Activated CD4-positive, alpha-beta T cell treated with anti-CD3 and anti-CD28 coated beads, Interleukin-2, amount 50 U/mL, for 16 hours (primary cell): ENCODE measurements around the gene ZFHX2.
"Not testable (repeated sequence)": the region's sequence is repeated elsewhere in the genome, so short reads cannot be mapped to it uniquely, and the experiment has no call there.

Source experiments
- DNase-seq: peaks from one replicate; pipeline ENCODE4 v3.0.0-alpha.2; 2020

The ZFHX2 gene

GRCh38 chr14:23551266-23552028, at the start of gene ZFHX2:
TSS of gene ZFHX2 (minus strand) at chr14:23551765. CDS start at chr14:23535325, 16,440 bp downstream.
- peak; percentile 85 for DNase-seq

- no peak for DNase-seq
These were observed 49.2 kb upstream of the ZFHX2 start for GRCh38 chr14:23600806-23601205.

DNA sequence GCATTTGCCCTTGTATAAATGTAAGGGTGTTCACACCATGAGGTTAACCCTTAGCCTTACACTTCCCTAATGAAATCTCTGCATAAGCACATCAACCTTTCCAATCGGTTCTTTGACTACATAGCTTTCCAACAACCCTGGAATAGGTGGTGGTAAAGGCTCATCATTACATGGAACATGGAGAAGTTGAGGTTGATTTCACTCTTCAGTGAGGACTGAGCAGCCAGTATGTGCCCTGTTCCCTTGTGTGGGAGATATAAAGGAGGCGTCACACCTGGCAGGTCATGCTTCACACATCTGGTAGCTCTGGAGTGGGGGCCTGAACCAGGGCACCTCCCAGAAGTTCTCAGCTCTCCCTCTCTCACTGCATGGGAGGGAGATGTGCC, 48.8 kb upstream of the ZFHX2 start:
- no peak for DNase-seq

DNA sequence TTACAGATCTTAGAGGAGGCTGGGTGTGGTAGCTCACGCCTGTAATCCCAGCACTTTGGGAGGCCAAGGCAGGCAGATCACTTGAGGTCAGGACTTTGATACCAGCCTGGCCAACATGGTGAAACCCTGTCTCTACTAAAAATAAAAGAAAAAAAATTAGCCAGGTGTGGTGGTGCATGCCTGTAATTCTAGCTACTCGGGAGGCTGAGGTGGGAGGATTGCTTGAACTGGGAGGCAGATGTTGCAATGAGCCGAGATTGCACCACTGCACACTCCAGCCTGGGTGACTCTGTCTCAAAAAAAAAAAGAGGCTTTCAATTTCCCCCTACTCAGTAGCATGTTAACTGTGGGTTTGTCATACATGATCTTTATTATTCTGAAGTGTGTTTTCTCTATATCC, 42.6 kb upstream of the ZFHX2 start:
- DNase-seq = not testable (repeated sequence)

- no peak for DNase-seq
These were observed 38.6 kb upstream of the ZFHX2 start for GRCh38 chr14:23590198-23590597.

GRCh38 chr14:23589606-23590005, 38.0 kb upstream of the ZFHX2 start:
- DNase-seq = no peak

DNA sequence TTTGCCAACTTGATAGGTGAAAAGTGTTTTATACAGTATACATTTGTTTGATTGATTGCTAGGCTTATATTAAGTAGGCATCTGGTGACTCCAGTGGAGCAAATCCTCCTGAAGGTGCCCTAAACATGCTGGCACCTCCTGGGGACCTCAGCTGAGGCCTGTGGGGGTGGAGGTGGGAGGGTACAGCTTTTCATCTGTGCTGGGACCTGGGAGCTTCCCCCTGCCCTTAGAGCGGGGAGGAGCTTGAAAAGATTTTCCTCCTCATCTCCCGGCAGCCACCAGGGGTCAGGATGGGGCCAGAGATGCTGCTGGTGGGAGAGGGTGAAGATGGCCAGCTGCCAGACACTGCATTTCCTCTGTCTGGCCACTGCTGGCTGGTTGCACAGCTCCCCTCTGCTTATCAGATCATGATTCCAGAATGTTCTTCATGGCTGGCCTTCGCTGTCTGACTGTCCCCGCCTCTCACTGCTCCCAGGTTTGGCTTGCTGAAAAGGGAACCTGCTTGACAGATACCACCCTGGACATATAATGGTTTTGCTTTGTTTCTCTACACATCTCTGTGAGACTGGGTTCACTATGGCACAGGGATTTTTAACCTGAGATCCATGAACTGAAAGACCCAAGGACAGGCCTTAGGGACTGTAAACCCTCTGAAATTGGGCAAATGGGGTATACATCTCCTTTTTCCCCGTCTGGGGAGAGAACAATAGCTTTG, 37.5 kb upstream of the ZFHX2 start:
- peak; percentile 77 for DNase-seq

DNA sequence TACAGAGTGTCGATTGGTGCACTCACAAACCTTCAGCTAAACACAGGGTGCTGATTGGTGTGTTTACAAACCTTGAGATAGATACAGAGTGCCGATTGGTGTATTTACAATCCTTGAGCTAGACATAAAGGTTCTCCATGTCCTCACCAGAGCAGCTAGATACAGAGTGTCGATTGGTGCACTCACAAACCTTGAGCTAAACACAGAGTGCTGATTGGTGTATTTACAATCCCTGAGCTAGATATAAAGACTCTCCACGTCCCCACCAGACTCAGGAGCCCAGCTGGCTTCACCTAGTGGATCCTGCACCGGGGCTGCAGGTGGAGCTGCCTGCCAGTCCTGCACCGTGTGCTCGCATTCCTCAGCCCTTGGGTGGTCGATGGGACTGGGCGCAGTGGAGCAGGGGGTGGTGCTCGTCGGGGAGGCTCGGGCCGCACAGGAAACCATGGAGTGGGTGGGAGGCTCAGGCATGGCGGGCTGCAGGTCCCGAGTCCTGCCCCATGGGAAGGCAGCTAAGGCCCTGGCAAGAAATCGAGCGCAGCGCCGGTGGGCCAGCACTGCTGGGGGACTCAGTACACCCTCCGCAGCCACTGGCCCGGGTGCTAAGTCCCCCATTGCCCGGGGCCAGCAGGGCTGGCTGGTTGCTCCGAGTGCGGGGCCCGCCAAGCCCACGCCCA, 33.1 kb upstream of the ZFHX2 start:
- not testable (repeated sequence) for DNase-seq

DNA sequence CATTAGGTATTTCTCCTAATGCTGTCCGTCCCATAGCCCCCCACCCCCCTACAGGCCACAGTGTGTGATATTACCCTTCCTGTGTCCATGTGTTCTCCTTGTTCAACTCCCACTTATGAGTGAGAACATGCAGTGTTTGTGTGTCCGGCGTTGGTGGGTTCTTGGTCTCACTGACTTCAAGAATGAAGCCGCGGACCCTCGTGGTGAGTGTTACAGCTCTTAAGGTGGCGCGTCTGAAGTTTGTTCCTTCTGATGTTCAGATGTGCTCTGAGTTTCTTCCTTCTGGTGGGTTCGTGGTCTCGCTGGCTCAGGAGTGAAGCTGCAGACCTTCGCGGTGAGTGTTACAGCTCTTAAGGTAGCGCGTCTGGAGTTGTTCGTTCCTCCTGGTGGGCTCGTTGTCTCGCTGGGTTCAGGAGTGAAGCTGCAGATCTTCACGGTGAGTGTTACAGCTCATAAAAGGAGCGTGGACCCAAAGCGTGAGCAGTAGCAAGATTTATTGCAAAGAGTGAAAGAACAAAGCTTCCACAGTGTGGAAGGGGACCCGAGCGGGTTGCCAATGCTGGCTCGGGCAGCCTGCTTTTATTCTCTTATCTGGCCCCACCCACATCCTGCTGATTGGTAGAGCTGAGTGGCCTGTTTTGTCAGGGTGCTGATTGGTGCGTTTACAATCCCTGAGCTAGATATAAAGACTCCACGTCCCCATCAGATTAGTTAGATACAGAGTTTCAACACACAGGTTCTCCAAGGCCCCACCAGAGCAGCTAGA, 32.4 kb upstream of the ZFHX2 start:
- not testable (repeated sequence) for DNase-seq

DNA sequence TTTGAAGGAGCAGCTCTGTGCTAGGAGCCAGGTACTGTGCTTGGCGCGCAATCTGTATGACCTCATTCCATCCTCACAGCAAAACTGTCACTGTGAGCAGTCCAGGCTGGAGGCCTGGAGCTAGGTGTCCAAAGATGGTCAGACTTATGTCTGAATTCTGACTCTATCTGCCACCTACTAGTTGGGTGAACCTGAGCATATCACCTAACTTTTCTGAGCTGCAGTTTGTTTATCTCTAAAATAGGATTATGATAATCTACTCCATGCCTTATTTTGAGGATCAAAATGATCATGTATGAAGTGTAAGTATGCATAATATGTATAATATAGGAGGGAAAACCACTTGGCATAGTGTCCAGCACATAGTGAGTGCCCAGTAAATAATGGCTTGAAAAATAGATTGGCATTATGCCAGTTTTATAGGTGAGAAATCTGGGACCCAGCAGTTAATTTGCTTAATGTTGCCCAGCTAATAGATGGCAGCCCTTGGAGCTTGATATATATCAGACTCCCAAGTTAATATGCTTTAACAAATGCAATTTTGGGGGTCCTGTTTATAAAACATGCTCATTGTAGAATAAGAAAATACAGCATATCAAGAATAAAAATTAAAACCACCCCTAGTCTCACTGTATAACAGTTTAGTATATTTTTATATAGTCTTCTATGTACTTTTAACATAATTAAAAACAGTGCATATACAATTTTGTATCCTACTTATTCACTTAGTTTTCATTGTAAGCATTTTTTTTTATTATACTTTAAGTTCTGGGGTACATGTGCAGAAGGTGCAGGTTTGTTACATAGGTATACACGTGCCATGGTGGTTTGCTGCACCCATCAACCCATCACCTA, 31.6 kb upstream of the ZFHX2 start:
- no peak for DNase-seq

- DNase-seq = no peak
These were observed 29.4 kb upstream of the ZFHX2 start for GRCh38 chr14:23580948-23581281.

- DNase-seq = no peak
These were observed 28.8 kb upstream of the ZFHX2 start for GRCh38 chr14:23580152-23580926.

DNA sequence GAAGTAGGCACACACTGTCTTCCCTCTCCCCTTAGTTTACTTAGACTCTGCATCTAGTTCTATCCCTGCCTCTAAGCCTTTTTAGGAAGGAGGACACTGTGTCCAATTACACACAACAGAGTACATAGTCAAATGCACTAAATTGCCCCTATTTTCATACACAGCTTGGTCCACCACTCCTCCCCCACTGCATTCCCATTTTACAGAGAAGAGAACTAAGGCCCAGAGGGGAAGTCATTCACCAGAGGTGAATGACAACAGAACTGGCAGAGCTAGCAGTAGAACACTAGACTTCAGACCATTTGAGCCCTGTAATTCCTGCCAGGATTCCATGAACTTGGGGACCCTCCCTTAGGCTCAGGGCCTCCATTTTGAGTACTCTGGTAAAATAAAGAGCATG, 28.2 kb upstream of the ZFHX2 start:
- no peak for DNase-seq

- no peak for DNase-seq
These were observed 27.7 kb upstream of the ZFHX2 start for GRCh38 chr14:23579311-23579630.

- DNase-seq = no peak
These were observed 27.2 kb upstream of the ZFHX2 start, which contains the start of gene JPH4 for GRCh38 chr14:23578560-23579310. TSS of gene JPH4 (minus strand) at chr14:23578790. CDS start at chr14:23577453, 1,337 bp downstream.

DNA sequence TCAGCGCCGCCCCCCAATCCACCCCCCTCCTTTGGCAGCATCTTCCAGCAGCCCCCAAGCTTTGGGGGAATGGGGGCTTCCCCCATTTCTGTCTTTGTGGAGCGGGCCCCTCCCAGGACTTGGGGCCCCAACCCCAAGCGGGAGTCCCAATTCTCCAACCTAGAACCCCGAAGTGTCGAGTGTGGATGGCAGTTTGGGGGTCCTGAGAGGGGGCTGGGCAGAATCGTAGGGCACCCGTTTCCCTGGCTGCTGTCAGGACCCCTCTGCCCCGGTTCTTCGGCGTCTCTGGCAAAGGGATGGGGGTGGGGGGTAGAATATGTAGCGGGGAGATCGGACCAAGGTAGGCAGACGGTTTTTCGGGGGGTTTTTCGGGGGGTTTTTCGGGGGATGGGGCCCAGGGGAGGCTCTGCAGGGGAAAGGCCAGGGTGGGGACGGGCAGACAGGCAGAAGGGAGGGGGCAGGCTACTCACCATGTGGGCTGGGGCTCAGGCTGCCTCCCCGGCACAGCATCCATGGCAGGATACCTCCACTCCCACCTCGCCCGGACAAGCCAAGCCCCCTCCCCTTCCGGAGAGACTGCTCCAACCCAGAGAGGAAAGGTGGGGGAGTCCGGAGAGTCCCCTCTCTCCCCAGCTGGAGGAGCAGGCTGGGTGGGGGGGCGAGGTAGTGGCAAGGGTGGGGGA, 26.3 kb upstream of the ZFHX2 start:
- DNase-seq = no peak

DNA sequence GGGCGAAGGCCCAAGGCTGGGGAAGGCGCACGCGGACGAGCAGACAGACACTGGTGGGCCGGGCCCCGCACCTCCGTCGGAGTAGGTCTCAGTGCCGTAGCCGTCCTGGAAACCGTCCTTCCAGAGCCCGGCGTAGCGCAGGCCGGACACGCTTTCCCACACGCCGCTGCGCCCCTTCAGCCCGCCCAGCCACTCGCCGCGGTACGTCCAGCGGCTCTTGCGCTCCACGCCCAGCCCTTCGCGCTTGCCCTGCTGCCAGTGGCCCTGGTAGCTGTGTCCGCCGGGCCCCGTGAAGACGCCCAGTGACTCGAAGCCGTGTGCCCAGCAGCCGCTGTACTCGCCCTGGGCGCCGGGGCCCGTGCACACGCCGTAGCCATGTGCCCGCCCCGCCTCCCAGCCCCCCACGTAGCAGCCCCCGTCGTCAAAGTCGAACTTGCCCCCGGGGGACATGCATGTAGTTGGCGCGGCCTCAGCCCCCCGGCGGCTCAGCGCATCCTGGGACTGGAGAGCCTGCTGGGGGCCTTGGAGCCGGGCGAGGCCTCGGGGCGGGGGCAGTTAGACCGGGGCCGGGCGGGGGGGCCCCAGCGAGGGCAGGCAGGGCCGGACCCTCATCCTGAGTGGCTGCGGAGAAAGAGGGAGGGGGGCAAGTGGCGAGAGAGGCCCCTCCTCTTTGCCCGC, 25.6 kb upstream of the ZFHX2 start:
- no peak for DNase-seq

DNA sequence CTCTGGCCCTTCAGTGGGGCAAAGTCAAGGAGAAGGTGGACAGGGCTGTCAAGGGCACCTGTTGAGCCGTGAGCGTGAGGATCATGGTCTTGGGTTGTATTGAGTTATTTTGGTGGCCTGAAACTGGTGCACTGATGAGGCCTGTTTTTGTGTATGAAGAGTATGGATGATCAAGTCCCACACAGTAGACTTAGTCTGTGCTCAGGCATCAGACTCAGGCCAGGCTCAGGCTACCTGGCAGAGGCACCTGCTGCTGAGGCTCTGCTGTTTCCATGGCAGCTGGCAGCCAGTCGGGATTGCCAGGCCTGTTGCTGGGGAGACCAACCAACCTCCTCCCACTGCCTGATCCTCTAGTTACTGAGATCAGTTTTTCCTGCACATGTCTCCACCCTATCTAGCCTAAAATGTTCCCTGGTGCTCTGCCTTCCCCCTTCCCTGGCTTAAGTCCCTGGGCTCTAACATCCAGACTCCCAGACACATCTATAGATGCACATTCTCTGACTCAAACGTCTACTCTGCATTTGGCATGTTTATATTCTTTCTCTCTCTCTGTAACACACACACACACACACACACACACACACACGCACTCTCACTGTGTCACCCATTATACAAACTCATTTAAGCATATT, 21.9 kb upstream of the ZFHX2 start:
- DNase-seq = no peak

GRCh38 chr14:23572836-23573235, 21.3 kb upstream of the ZFHX2 start:
- no peak for DNase-seq
